Calu3 (cell line): ENCODE results near the gene OR8A1. TPM values are rescaled to one million over a fixed set of nuclear protein-coding genes. Genes with fewer than 3 reads are reported as not detected.
"Not testable (repeated sequence)": the region's sequence is repeated elsewhere in the genome, so short reads cannot be mapped to it uniquely, and the experiment has no call there.

Source experiments
- BruUV-seq: library from RNA; stranded (reverse); fragments of 400-500 nt; replicated peaks from 2 replicates; lab custom pipeline; 2021; lab: Mats Ljungman, UMichigan
- CTCF ChIA-PET: fragments of 300-600 bp; sonication (Branson Sonifier 250); formaldehyde crosslinking; loops from one replicate; lab custom pipeline; 2022; ENCODE audit warnings: antibody characterized with exemption; lab: Charles Lee
- DNase-seq: peaks from one replicate; pipeline ENCODE4 v3.0.0; 2022
- H3K27ac Mint-ChIP-seq: one replicate; pipeline ENCODE4 v1.8.0; 2022; ENCODE audit warnings: mixed read lengths; ENCODE audit not compliant: unreplicated experiment
- H3K27me3 Mint-ChIP-seq: one replicate; pipeline ENCODE4 v1.8.0; 2022; ENCODE audit warnings: mixed read lengths; ENCODE audit not compliant: unreplicated experiment
- H3K36me3 Mint-ChIP-seq: one replicate; pipeline ENCODE4 v1.8.0; 2022; ENCODE audit warnings: mild to moderate bottlenecking, moderate library complexity, mixed read lengths; ENCODE audit not compliant: insufficient read depth, unreplicated experiment
- H3K4me1 Mint-ChIP-seq: one replicate; pipeline ENCODE4 v1.8.0; 2022; ENCODE audit warnings: mild to moderate bottlenecking, low read depth, mixed read lengths; ENCODE audit not compliant: unreplicated experiment
- H3K4me3 Mint-ChIP-seq: one replicate; pipeline ENCODE4 v1.8.0; 2022; ENCODE audit warnings: mild to moderate bottlenecking, low read depth, moderate library complexity, mixed read lengths; ENCODE audit not compliant: unreplicated experiment
- H3K9me3 Mint-ChIP-seq: one replicate; pipeline ENCODE4 v1.8.0; 2022; ENCODE audit warnings: low read depth, mixed read lengths; ENCODE audit not compliant: unreplicated experiment
- CTCF ChIP-seq: fragments of 200-600 bp; IDR thresholded peaks from one replicate; pipeline ENCODE4 v1.8.0; 2022; ENCODE audit warnings: antibody characterized with exemption; ENCODE audit not compliant: unreplicated experiment
- intact Hi-C: fragments of 100-400 bp; cut with micrococcal nuclease; formaldehyde crosslinking; loops from one replicate; pipeline ENCODE4 v1.10.0; 2022; ENCODE audit not compliant: unreplicated experiment
- total RNA-seq: library from RNA; stranded (reverse); gene quantifications from 2 replicates; pipeline ENCODE4 v1.2.3, GENCODE V29; 2022

OR8A1 gene
- total RNA-seq, 1 experiment from 2014 or later: not detected

- CTCF ChIA-PET: no interaction called here
- H3K36me3 Mint-ChIP-seq: no peaks in the 10 kb centered on the region
- TF ChIP-seq CTCF: no peak
- intact Hi-C loops: no loop called here
- no peaks in the 10 kb centered on the region for H3K9me3 Mint-ChIP-seq
- peaks cover 16% of the 10 kb centered on the region for H3K27me3 Mint-ChIP-seq
- no peak overlapping the region for H3K27ac Mint-ChIP-seq
- H3K4me3 Mint-ChIP-seq: no peak overlapping the region
- no TSS peak for BruUV-seq
- H3K4me1 Mint-ChIP-seq: no peaks in the 10 kb centered on the region
- no peak for DNase-seq
Measured at GRCh38 chr11:124597626-124598025, 27.8 kb downstream of the OR8A1 start.

- Mint-ChIP-seq H3K9me3 (no peaks in the 10 kb centered on the region), H3K36me3 (no peaks in the 10 kb centered on the region), H3K4me3 (no peak overlapping the region), H3K4me1 (no peaks in the 10 kb centered on the region), H3K27ac (no peak overlapping the region), H3K27me3 (peaks cover 16% of the 10 kb centered on the region)
- no peak for TF ChIP-seq CTCF
- no peak for DNase-seq
- BruUV-seq: no TSS peak
- CTCF ChIA-PET: no interaction called here
- intact Hi-C loops: no loop called here
Measured at GRCh38 chr11:124600621-124601320, 31.0 kb downstream of the OR8A1 start.

GRCh38 chr11:124602193-124602592, 32.4 kb downstream of the OR8A1 start:
- H3K27me3 Mint-ChIP-seq: peaks cover 6% of the 10 kb centered on the region
- H3K27ac Mint-ChIP-seq: no peak overlapping the region
- DNase-seq: no peak
- CTCF ChIA-PET: no interaction called here
- H3K36me3 Mint-ChIP-seq: no peaks in the 10 kb centered on the region
- no peaks in the 10 kb centered on the region for H3K4me1 Mint-ChIP-seq
- no peak overlapping the region for H3K4me3 Mint-ChIP-seq
- intact Hi-C loops: no loop called here
- BruUV-seq: no TSS peak
- H3K9me3 Mint-ChIP-seq: peaks cover 2% of the 10 kb centered on the region
- no peak for TF ChIP-seq CTCF

GRCh38 chr11:124602723-124603122, 32.9 kb downstream of the OR8A1 start:
- H3K4me3 Mint-ChIP-seq, BruUV-seq, DNase-seq, H3K36me3 Mint-ChIP-seq, H3K9me3 Mint-ChIP-seq, H3K27ac Mint-ChIP-seq, intact Hi-C loops, CTCF ChIA-PET, H3K4me1 Mint-ChIP-seq, H3K27me3 Mint-ChIP-seq: not testable (repeated sequence)

GRCh38 chr11:124605719-124606118, 35.9 kb downstream of the OR8A1 start:
- H3K27me3 Mint-ChIP-seq: no peaks in the 10 kb centered on the region

More at GRCh38 chr11:124605719-124606118, 35.9 kb downstream of the OR8A1 start:
- Mint-ChIP-seq H3K27ac (no peak overlapping the region), H3K4me1 (no peaks in the 10 kb centered on the region), H3K9me3 (peaks cover 2% of the 10 kb centered on the region), H3K36me3 (no peaks in the 10 kb centered on the region), H3K4me3 (no peak overlapping the region)
- DNase-seq: no peak
- no peak for TF ChIP-seq CTCF
- intact Hi-C loops: no loop called here
- no TSS peak for BruUV-seq
- CTCF ChIA-PET: no interaction called here
